HG03025 (cell line): ENCODE results near the gene ADGRG3.

Experiments used
- ATAC-seq: cut with Tn5 transposase; IDR thresholded peaks from one replicate; pipeline ENCODE4 v1.9.1; 2021; ENCODE audit warnings: mild to moderate bottlenecking, moderate library complexity; ENCODE audit not compliant: unreplicated experiment, low FRiP score

ADGRG3 gene

GRCh38 chr16:57677622-57678369, 9.7 kb downstream of the ADGRG3 start:
- no peak for ATAC-seq

- ATAC-seq: no peak
These were observed 10.9 kb downstream of the ADGRG3 start for GRCh38 chr16:57679016-57679415.

DNA sequence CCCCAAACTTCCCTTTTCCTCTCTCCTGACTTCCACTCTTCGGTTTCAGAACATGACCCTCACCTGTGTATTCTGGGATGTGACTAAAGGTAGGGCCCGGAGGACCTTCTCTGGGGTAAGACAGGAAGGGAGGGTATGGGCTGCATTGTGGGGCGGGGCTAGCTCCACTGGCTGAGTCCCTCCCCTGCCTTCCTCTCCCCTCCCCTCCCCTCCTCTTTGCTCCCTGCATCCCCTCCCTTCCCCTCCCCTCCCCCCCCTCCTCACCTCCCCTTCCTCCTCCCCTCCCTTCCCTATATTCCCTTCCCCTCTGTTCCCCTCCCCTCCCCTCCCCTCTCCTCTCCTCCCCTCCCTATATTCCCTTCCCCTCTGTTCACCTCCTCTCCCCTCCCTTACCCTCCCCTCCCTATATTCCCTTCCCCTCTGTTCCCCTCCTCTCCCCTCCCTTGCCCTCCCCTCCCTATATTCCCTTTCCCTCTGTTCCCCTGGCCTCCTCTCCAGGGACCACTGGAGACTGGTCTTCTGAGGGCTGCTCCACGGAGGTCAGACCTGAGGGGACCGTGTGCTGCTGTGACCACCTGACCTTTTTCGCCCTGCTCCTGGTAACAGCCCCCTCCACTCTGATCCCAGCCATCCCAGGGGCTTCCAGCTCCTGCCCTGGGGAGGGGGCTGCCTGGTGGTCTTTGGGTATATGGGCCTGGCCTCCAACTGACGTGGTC, 11.8 kb downstream of the ADGRG3 start:
- no peak for ATAC-seq

DNA sequence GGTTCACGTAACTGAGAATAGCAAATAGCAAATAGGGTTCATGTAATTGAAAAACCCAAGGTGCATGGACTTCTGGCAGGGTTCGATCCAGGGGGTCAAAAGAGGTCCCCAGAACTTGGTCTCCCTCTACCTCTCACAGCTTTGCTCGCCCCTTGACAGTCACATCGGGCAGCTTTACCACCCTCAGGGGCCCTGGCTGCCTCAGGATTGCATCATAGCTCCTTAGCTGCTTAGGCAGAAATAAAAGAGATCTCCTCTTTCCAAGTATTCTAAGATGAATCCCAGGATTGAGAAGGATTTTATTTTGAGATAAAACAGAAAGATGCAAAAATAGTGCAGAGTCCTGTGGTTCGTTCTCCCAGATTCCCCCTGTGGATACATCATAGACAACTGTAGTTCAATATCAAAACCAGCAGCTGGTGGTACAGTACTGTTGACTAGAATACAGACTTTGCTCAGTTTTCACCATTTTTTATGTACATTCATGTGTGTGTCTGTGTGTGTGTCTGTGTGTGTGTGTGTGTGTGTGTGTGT, 12.8 kb downstream of the ADGRG3 start:
- no peak for ATAC-seq

- no peak for ATAC-seq
These were observed 14.0 kb downstream of the ADGRG3 start for GRCh38 chr16:57681950-57682728.

- no peak for ATAC-seq
These were observed 14.9 kb downstream of the ADGRG3 start for GRCh38 chr16:57682809-57683635.

- ATAC-seq: no peak
These were observed 15.8 kb downstream of the ADGRG3 start for GRCh38 chr16:57683636-57684545.

DNA sequence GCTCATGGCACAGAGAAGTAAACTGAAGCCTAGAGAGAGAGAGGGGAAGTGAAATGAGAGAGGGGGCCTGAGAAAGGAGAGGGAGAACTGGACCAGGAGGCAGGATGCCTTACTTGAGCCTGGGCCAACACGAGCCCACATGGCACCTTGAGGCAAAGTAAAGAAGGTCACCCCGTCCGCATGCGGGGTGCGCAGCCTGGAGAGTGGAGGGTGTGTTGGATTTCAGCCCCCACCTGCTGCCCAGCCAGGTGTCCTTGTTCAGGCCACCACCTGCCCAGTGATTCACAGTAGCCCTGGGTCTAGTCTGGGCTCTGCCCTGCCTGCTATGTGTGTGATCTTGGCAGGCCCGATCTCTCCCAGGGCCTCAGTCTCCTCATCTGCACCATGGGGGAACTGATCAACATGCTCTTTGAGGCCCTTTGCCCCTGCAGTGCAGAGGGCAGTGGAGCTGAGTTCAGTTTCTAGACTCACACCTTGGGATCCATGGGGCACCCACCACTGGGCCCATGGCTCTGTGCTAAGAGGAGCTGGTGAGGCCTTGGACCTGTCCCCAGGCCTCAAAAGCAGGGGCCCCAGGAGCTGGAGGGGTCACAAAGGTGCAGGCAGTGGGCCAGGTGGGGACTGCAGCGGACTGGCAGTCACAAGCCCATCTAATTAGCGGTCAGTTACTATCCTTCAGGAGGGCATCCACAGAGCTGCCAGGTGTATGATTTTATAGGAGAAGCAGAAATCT, 16.7 kb downstream of the ADGRG3 start:
- ATAC-seq: no peak

- ATAC-seq: no peak
These were observed 17.5 kb downstream of the ADGRG3 start for GRCh38 chr16:57685633-57686032.

DNA sequence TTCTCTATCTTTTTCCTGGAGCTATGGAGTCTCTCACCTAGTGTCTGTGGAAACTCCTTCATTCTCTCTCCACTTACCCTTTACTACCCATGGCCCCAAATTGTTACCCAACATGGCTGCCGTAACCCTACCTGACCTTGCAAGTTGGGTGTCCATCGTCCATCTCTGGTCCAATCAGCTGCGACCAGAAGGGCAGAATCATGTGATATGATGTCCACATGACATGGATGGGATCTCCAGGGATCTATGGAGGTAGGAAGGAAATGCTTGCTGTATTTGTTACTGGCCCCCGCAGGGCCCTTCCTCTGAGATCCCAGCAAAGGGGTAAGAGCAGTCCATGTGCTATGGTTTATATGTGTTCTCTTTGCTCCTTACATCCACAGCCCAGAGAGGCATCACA, 18.5 kb downstream of the ADGRG3 start:
- ATAC-seq: no peak

DNA sequence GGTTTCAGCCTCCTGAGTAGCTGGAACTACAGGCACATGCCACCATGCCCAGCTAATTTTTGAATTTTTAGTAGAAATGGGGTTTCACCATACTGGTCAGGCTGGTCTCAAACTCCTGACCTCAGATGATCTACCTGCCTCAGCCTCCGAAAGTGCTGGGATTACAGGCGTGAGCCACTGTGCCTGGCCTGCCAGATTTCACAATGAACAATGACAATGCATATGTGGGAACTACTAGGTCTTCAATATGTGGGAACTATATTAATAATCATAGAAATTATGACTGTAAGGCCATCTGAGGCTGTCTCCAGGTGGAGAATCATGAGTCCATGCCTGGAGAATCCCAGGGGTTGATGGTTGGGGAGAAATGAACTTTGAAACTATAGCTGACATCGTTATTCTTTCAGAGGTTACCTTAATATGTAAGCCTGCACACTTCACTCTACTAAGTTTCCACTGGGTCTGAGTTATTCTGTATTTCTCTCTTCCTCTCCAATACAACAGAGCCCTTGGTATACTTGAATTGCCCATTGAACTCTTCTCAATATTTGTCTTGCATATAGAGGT, 19.3 kb downstream of the ADGRG3 start:
- no peak for ATAC-seq

GRCh38 chr16:57688487-57688986, 20.4 kb downstream of the ADGRG3 start:
- no peak for ATAC-seq

- no peak for ATAC-seq
These were observed 21.1 kb downstream of the ADGRG3 start for GRCh38 chr16:57688987-57689761.

DNA sequence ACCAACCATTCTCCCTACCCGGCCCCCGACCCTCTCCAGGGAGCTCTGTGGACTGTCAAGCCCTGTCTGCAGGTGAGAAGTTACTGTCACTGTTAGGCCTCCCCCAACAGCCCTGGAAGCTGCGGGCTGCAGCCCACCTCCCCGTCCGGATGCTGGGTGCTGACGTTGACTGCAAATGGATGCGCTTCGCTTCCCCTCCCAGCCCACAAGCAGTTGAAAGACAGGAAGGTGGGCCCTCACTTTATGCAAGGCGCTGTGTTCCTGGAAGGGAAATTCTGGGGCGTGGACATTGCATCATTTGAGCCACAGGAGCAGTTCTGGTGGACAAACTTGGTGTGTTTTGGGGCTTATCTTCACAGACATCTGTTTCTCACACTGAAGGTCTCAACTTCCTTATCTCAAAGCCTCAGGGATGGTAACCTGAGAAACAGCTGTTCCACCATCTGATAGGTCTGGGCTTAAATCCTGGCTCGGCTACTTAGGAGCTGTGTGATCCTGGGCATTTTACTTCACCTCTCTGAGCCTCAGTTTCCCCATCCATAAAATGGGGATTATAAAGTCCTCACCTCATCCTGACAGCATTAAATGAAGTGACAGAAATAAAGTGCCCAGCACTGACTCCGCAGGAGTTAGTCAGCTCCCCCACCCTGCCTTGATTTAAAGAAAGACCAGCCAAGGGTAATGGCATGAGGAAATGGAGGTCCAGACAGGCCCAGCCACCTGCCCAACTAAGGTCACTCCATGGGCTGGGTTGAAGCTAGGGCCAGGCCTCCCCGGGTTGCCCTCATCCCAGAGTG, 21.9 kb downstream of the ADGRG3 start:
- no peak for ATAC-seq

DNA sequence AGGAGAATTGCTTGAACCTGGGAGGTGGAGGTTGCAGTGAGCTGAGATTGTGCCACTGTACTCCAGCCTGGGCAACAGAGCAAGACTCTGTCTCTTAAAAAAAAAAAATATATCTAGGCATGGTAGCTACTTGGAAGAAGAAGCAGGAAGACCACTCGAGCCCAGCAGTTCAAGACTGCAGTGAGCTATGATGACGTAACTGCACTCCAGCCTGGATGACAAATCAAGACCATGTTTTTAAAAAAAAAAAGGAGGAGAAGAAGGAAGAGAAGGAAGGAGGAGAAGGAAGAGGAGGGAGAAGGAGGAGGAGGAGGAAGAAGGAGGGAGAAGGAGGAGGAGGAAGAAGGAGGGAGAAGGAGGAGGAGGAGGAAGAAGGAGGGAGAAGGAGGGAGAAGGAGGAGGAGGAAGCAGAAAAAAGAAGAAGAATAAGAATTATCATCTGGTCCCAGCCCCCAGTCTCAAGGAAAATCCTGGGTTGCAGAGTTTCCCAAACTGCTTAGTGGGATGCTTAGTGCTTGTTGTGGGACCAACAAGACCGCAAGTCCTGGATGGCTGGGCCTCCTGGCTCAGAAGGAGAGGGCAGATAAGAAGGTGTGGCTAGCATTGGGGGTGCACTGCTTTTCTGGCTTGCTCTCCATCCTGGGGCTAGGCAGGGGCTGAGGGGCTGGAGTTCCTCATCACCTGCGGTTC, 22.8 kb downstream of the ADGRG3 start:
- ATAC-seq: no peak

GRCh38 chr16:57692636-57693035, 24.5 kb downstream of the ADGRG3 start:
- no peak for ATAC-seq
